CD4-positive, alpha-beta T cell (primary cell): ENCODE measurements around the gene NCF2. TPM values are rescaled to one million over a fixed set of nuclear protein-coding genes. Genes with fewer than 3 reads are reported as not detected.

Experiments used
- ATAC-seq: fragments of 200-7000 bp; cut with Tn5 transposase; one replicate; pipeline ENCODE4 v1.10.0; 2022; ENCODE audit warnings: mild to moderate bottlenecking; ENCODE audit not compliant: poor library complexity
- CTCF ChIA-PET: fragments of 350-600 bp; sonication (Branson Sonifier 250); formaldehyde crosslinking; loops from one replicate; lab custom pipeline; 2021; ENCODE audit warnings: antibody characterized with exemption, inconsistent platforms; lab: Charles Lee
- POLR2A ChIA-PET: fragments of 350-600 bp; sonication (Branson Sonifier 250); formaldehyde crosslinking; loops from one replicate; lab custom pipeline; 2021; ENCODE audit warnings: antibody characterized with exemption, inconsistent platforms; lab: Charles Lee
- DNase-seq, 14 experiments: peaks; one replicate each; pipeline ENCODE4 v3.0.0-alpha.2; 2013 to 2020; ENCODE audit warnings: mixed read lengths in 2 of 14
- H3K27ac ChIP-seq, 2 donors: one replicate each; pipeline versions ENCODE4 v1.5.1 to v1.7.0; 2013; ENCODE audit warnings: low read length in 2 of 2, low read depth in 1 of 2, mild to moderate bottlenecking in 1 of 2
- H3K27me3 ChIP-seq, 2 experiments: 1 replicate in 1 of 2; 2 replicates in 1 of 2; pipeline versions ENCODE4 v1.6.1 to v1.7.0; 2013; ENCODE audit warnings: low read length in 2 of 2, control low read depth in 1 of 2, mild to moderate bottlenecking in 1 of 2, moderate library complexity in 1 of 2; ENCODE audit not compliant: insufficient read depth in 2 of 2, control insufficient read depth in 1 of 2
- H3K36me3 ChIP-seq: one replicate; pipeline ENCODE4 v1.6.1; 2013; ENCODE audit warnings: low read length, control low read depth; ENCODE audit not compliant: insufficient read depth
- H3K4me1 ChIP-seq: one replicate; pipeline ENCODE4 v1.6.1; 2013; ENCODE audit warnings: low read length, control low read depth; ENCODE audit not compliant: insufficient read depth
- H3K4me3 ChIP-seq: one replicate; pipeline ENCODE4 v1.5.1; 2013; ENCODE audit warnings: mild to moderate bottlenecking, low read length, moderate library complexity
- H3K9me3 ChIP-seq, 2 experiments: 1 replicate in 1 of 2; 2 replicates in 1 of 2; pipeline versions ENCODE4 v1.6.1 to v1.7.0; 2013; ENCODE audit warnings: low read length in 2 of 2, mild to moderate bottlenecking in 2 of 2, control low read depth in 1 of 2, moderate library complexity in 1 of 2; ENCODE audit not compliant: control insufficient read depth in 1 of 2, insufficient read depth in 1 of 2
- H3K27ac Mint-ChIP-seq: one replicate; pipeline ENCODE4 v1.8.0; 2020; ENCODE audit warnings: mixed read lengths
- H3K27me3 Mint-ChIP-seq: one replicate; pipeline ENCODE4 v1.8.0; 2021; ENCODE audit warnings: mixed read lengths
- H3K36me3 Mint-ChIP-seq: one replicate; pipeline ENCODE4 v1.8.0; 2021; ENCODE audit warnings: low read depth, mixed read lengths
- H3K4me1 Mint-ChIP-seq: one replicate; pipeline ENCODE4 v1.8.0; 2021; ENCODE audit warnings: low read depth, mixed read lengths
- H3K4me3 Mint-ChIP-seq: one replicate; pipeline ENCODE4 v1.8.0; 2020; ENCODE audit warnings: mild to moderate bottlenecking, mixed read lengths
- H3K9me3 Mint-ChIP-seq: one replicate; pipeline ENCODE4 v1.8.0; 2020; ENCODE audit warnings: mixed read lengths
- CTCF ChIP-seq: fragments of 200-600 bp; IDR thresholded peaks from one replicate; pipeline ENCODE4 v1.8.0; 2022; ENCODE audit warnings: antibody characterized with exemption, mild to moderate bottlenecking
- intact Hi-C, 2 experiments: fragments of 100-400 bp; cut with DNase I in 1 of 2; cut with micrococcal nuclease in 1 of 2; formaldehyde crosslinking; loops; one replicate each; pipeline versions ENCODE4 v1.15.1 to v1.9.0; 2023 to 2025; cut with DNase I, micrococcal nuclease
- total RNA-seq, 174 experiments: library from RNA in 2 of 174; stranded (reverse) in 2 of 174; gene quantifications; one replicate each; pipeline ENCODE4 v1.2.3 and lab custom pipeline; 2021 to 2026

Gene NCF2
- total RNA-seq, 2 experiments from 2014 or later = 2.9 to 3.1 TPM

GRCh38 chr1:183635099-183635605, 44.9 kb upstream of the NCF2 start:
- H3K4me1 Mint-ChIP-seq = peaks cover 57% of the 10 kb centered on the region
- peak overlapping the region; percentile 100 for H3K4me3 Mint-ChIP-seq
- ATAC-seq (no peak), DNase-seq (peak in 7 of 14 experiments; percentile 7 to 46 (median 13))
- peak overlapping the region; percentile 93 for H3K4me3 ChIP-seq
- TF ChIP-seq CTCF = no peak
- H3K36me3 Mint-ChIP-seq = peaks cover 36% of the 10 kb centered on the region
- no peaks in the 10 kb centered on the region for H3K27me3 ChIP-seq
- CTCF ChIA-PET = interaction anchor here (1.2 kb wide), 1 partner anchor 281 kb away, joined by 4 read pairs; no protein-coding TSS in a partner anchor
- H3K36me3 ChIP-seq = peaks cover 21% of the 10 kb centered on the region
- H3K9me3 ChIP-seq = no peaks in the 10 kb centered on the region
- no peaks in the 10 kb centered on the region for H3K27me3 Mint-ChIP-seq
- H3K27ac ChIP-seq = peak overlapping the region; percentile 61 to 86
- peaks cover 21% of the 10 kb centered on the region for H3K4me1 ChIP-seq
- peak overlapping the region; percentile 94 for H3K27ac Mint-ChIP-seq
- no peaks in the 10 kb centered on the region for H3K9me3 Mint-ChIP-seq
- POLR2A ChIA-PET = interaction anchor here (0.9 to 1.4 kb wide), 3 partner anchors 20 to 165 kb away, joined by 3 to 4 read pairs (median 3); no protein-coding TSS in a partner anchor
- intact Hi-C loops = loop anchor here (2.0 to 10.0 kb wide), 8 partner anchors 20 to 1600 kb away; partner anchors contain the start of genes EDEM3 (in 1 of the 2), RGS16 (in 1 of the 2), RNF2 (in 1 of the 2) and SWT1 (in 1 of the 2)

GRCh38 chr1:183634429-183635065, 44.3 kb upstream of the NCF2 start:
- peak overlapping the region; percentile 93 for H3K4me3 ChIP-seq
- peaks cover 21% of the 10 kb centered on the region for H3K4me1 ChIP-seq
- no peaks in the 10 kb centered on the region for H3K27me3 ChIP-seq
- peaks cover 27% of the 10 kb centered on the region for H3K36me3 ChIP-seq
- peak in 3 of 14 experiments; percentile 21 to 31 (median 23) for DNase-seq
- no peaks in the 10 kb centered on the region for H3K27me3 Mint-ChIP-seq
- H3K9me3 Mint-ChIP-seq = no peaks in the 10 kb centered on the region
- no peaks in the 10 kb centered on the region for H3K9me3 ChIP-seq
- peak overlapping the region; percentile 61 to 86 for H3K27ac ChIP-seq
- ChIA-PET CTCF (interaction anchor here (0.8 to 1.7 kb wide), 5 partner anchors 9 to 282 kb away, joined by 4 to 9 read pairs (median 4); no protein-coding TSS in a partner anchor), POLR2A (interaction anchor here (0.6 to 2.4 kb wide), 9 partner anchors 9 to 417 kb away, joined by 3 to 12 read pairs (median 4); partner anchors contain the start of genes APOBEC4, SMG7 and TSEN15)
- H3K4me1 Mint-ChIP-seq = peaks cover 63% of the 10 kb centered on the region
- H3K36me3 Mint-ChIP-seq = peaks cover 42% of the 10 kb centered on the region
- H3K4me3 Mint-ChIP-seq = peak overlapping the region; percentile 91
- intact Hi-C loops = loop anchor here (2.0 to 10.0 kb wide), 10 partner anchors 20 to 1600 kb away; partner anchors contain the start of genes EDEM3 (in 1 of the 2), RGS16 (in 1 of the 2), RNF2 (in 1 of the 2) and SWT1 (in 1 of the 2)
- TF ChIP-seq CTCF = no peak
- peak overlapping the region; percentile 94 for H3K27ac Mint-ChIP-seq
- ATAC-seq = no peak

GRCh38 chr1:183633676-183634343, 43.6 kb upstream of the NCF2 start:
- H3K4me3 ChIP-seq = peak overlapping the region; percentile 93
- peak in 4 of 14 experiments; percentile 46 to 82 (median 78) for DNase-seq
- H3K36me3 Mint-ChIP-seq = peaks cover 50% of the 10 kb centered on the region
- H3K4me1 ChIP-seq = peaks cover 22% of the 10 kb centered on the region
- no peaks in the 10 kb centered on the region for H3K27me3 ChIP-seq
- CTCF ChIA-PET = interaction anchor here (0.7 to 1.7 kb wide), 7 partner anchors 9 to 282 kb away, joined by 3 to 9 read pairs (median 4); no protein-coding TSS in a partner anchor
- peak overlapping the region; percentile 91 for H3K4me3 Mint-ChIP-seq
- peak overlapping the region; percentile 94 for H3K27ac Mint-ChIP-seq
- peaks cover 70% of the 10 kb centered on the region for H3K4me1 Mint-ChIP-seq
- H3K27ac ChIP-seq = peak overlapping the region in 1 of 2 donors; percentile 27
- POLR2A ChIA-PET = interaction anchor here (0.9 to 2.4 kb wide), 8 partner anchors 8 to 418 kb away, joined by 3 to 12 read pairs (median 4); partner anchors contain the start of genes APOBEC4, SMG7 and TSEN15
- peak; percentile 69 for TF ChIP-seq CTCF
- H3K9me3 Mint-ChIP-seq = no peaks in the 10 kb centered on the region
- H3K27me3 Mint-ChIP-seq = no peaks in the 10 kb centered on the region
- H3K36me3 ChIP-seq = peaks cover 34% of the 10 kb centered on the region
- ATAC-seq = peak; percentile 42
- no peaks in the 10 kb centered on the region for H3K9me3 ChIP-seq
- intact Hi-C loops = loop anchor here (2.0 to 10.0 kb wide), 8 partner anchors 21 to 1599 kb away; partner anchors contain the start of genes EDEM3 (in 1 of the 2), RNF2 (in 1 of the 2), SWT1 (in 1 of the 2) and TRMT1L (in 1 of the 2)
